Stimulated activated CD4-positive, alpha-beta T cell treated with anti-CD3 and anti-CD28 coated beads, Interleukin-1b, Interleukin-23, amount 100 ng/mL, for 48 hours (primary cell): ENCODE results near the gene SORCS2.

Experiments used
- DNase-seq: peaks from one replicate; pipeline ENCODE4 v3.0.0-alpha.2; 2020

The SORCS2 gene

DNA sequence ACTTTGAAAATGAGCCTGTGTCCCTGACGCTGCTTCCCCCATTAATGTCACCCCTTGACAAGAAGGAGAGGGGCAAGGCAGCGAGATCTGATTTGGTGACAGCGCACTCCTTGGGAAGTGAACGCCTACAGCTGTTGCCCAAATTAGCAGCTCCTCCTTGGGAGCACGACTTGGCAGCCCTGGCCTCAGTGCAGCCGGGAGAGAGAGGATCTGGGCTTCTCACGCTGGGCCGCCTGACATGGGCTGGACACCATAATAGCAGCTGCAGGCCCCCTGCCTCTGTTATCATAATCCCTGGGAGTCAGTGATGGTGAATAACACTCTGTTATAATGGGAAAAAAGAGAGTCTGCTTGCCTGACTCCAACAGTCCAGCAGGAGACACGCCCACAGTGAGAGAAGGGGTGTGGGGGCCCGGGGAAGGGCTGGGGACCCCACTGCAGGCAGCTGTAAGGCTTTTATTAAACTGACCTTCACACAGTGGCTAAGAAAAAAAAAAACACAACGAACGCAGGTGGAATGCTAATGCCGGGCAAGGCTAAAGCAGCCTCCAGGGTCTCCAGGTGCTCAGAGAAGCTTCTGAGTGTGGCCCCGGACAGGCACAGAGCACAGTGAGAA, 169.1 kb downstream of the SORCS2 start:
- DNase-seq: no peak

DNA sequence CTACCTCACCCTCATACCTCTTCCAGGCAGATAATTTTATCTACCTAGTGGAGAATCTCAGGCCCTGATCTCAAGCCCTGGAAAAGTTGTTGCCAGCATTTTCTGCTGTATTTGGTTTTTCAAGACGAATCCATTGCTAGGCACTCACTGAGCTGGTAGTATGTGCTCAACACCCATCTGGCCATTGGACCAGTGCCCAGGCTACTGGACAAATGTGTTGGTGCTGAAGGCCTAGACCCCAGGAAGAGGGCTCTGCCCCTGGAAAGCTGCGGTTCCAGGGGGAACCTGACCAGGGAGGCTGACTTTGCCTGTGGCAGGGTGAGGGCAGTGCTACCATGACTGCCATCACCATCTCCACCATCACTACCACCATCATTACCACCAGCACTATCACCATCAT, 170.0 kb downstream of the SORCS2 start:
- no peak for DNase-seq

DNA sequence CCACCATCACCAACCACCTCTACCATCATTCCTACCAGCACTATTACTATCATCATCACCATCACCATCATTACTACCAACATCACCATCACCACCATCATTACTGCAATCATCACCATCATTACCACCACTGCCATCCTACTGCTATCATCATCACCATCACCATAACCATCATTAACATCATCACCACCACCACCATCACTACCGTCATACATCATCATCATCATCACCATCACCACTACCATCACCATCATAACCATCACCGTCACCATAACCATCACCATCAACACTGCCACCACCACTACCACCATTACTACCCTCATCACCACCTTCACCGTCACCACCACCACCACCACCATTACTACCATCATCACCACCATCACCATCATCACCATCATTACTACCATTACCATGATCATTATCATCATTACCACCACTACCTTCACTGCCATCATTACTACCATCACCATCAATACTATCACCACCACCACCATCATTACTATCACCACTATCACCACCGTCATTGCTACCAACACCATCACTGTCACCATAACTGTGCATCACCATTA, 170.6 kb downstream of the SORCS2 start:
- no peak for DNase-seq

DNA sequence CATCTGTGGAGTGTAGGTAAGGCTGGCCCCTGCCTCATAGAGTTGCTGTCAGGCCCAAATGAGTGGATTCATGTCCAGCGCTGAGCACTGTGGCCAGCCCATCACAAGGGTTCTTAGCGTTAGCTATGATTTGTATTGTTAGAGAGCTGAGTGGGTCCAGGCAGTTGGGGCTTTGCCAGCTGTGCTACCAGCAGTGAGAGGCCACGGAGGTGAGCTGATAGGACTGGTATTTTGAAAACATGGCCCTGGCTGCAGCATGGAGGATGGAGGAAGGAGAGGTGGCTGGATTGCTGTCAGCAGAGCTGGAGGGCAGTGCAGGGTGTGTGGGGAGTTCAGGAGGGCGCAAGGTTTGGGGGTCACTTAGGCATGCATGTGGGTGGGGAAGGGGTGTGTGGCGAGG, 172.6 kb downstream of the SORCS2 start:
- no peak for DNase-seq

DNA sequence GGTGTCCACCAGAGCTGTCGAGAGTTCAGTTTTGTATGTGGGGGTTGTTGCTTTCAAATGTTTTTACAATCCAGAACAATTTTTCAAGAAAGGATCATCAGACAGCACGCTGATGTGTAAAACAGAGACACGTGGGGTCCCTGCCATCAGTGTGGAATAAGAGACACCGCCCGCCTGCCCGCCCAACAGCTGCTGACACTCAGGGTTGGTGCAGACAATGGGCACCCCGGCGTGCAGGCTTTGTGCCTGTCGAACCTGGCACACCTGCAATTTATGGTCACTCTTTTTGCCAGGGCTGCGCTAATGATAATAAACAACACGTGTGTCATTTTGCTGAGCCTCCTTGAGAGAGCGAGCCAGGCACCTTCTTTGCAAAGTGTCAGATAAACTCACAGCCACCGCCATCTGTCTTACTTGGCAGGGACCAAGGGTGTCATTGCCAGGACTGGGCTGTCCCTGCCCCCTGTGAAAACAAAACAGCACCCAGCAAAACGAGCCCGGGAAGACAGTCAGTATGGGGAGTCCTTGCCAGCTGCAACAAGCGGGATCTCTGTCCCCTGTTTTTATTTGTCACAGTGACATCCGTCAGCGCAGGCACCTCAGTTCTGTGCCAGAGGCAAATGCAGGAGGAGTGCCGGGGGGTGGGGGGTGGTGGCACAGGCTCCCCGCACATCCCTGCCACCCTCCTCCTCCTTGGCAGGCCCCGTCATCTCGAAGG, 173.3 kb downstream of the SORCS2 start:
- DNase-seq: no peak

DNA sequence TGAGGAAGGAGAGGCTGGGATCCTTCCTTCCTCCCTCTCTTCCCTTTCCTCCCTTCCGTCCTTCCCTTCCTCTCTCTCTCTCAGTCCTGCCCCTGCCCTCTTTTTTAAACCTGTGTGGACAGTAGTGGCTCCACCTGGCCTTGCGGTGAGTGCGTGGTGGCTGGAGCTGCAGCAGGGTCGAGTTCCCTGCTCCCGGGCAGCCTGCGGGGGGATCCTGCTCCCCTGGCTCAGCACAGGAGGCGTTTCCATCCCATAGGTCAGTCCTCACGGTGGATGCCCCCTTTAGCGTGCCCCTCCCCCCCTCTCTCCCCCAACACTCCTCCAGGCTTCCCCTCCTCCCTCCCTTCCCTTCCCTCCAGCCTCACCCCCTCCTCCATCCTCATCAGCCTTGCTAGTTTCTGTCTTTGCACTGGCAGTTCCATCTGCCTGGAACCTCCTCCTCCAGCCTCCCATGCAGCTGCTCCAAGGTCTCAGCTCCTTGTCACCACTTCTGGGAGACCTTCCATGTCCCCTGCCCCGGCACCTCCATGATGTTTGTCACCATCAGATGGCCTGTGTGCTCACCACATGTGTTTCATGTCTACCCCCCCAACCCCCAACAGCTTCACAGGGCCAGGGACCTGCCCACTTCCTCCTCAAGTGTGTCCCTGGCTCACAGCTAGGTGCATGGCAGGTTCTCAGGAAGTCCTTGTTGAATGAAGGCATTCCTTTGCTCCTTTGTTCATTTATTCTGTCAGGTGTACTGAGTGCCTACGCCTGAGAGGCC, 174.0 kb downstream of the SORCS2 start:
- no peak for DNase-seq

DNA sequence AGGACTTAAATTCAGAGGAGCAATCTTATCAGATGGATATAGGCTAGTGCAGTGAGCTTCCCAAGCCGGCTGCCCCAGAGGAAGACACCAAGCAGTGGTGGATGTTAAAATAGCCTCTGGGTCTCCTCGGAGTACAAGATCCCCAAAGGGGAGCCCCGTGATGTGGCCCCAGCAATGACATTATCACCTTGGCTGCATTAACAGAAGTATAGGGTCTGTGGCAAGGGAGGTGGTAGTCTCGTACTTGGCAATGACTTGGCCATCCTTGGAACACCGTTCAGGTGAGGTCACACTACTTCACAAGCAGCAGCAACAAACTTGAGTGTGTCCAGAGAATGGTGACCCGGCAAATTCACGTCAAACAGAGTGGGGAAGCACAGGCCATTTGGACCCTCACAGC, 174.6 kb downstream of the SORCS2 start:
- DNase-seq: no peak

DNA sequence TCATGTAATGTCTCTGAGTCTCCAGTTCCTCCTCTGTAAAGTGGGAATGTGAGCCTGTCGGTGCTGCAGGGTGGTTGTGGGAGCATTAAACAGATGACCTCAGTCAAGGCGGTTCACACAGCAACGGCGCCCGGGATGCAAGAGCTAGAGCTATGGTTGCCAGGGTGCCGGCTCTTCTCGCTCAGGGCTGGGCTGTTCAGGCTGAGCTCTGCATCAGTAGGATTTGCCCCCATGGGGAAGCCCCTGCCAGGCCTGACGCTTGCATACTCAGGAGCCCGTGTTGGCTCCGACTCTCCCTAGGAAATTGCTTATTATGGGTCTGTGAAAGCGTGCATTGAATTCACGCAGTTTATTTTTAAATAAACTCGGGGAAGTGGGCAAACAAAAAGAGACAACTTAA, 175.1 kb downstream of the SORCS2 start:
- DNase-seq: no peak

DNA sequence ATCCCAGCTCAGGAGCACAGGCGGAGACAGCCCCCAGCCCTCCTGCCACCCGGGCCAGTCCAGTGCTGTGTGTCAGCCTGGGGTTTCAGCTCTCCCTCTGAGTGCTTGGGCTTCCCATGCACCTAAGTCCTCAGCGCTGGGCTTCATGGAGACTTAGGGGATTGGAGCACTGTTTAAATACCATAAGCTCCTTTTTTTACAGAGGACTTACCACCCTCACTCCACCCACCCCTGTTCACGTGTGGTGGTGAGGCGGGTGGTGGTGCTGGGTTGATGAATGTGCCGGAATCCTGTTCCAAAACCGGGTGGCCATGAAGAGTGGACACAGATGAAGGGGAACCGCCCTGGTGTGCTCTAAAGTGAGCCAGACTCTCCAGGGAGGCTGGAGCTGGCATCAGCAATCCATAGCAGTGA, 175.5 kb downstream of the SORCS2 start:
- DNase-seq: no peak

DNA sequence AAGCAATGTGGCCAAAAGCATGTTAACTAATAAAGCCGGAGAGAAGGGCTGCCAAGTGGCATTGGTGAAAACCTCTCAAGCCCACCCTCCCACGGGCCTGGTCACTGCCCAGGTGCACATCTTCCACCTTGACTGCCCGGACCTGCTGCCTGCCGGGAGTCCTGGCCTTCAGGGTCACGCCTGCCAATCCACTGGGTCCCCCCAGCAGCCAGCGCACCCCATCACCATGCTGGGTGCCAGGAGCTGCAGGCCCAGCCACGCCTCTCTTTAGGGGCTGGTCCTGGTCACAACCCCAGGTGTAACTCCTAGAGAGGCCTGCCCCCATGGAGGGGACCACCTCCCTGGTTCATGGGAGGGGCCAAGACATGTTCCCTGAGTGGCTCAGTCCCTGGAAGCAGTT, 176.0 kb downstream of the SORCS2 start:
- no peak for DNase-seq

DNA sequence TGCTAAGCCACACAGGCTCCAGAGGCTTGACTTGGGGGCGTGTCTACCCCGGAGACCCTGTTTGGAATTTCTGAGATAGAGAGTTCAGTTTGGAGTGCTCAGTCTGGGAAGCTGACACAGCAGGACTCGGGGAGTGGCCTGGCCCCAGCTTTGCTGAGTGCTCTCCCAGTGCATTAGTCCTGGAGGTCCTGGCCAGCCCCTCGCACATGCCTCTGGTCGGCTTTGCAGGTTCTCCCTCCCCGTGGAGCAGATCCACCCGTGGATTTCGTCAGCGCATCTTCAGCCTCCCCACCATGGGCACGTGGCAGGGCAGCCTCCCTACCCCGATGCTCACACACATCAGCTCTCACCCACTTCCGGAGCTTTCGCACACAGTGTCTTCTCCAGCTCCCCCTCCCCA, 177.2 kb downstream of the SORCS2 start:
- DNase-seq: no peak

DNA sequence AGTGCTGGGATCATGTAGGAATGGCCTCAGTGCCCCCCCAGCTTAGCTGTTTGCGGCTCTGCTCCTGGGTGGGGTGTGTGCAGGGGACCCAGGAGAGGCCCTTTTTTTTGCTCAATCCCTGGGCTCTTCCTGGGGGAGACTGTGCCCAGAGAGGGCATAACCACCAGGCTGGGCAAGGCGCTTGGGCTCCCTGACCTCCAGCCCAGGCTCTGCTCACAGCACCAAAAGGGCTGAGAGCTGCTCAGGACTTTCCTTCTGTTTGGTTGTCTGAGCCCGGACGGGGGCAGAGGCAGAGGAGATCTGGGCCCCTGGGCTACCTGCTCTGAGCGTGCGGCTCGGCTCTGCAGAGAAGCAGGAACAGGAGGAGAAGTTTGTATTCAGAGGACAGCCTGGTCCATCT, 177.7 kb downstream of the SORCS2 start:
- DNase-seq: no peak

DNA sequence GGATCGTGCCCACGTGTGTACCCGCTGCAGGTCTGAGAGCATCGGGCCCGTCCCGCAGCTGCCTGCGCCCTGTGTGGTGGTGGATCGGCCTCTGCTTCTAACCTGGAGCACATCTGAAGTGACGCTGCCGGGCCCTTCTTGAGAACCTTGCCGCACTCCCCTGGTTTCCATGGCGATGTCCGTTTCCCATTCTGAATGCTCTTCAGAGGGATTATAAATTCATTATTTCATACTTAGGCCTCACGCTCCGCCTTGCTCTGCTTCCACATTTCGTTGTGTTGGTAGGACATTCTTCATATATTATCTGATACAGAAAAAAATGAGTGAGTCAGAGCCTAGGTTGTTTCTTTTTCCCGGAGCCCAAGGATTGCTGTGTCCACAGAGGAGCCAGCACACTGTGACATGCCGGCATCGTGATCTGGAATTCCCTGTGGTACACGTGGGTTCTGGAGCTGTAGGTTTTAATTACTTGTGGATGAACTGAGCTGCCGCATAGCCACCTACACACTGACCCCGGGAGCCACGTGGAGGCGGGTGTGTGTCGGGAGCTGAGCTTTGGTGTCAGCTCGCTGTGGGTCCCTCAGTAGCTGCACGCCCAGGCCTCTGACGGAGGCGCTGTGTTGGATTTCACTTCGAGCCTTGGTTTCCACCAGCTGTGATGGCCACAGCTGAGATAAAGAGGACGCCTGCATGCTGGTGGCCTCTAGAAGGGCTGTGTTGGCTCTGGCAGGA, 179.0 kb downstream of the SORCS2 start:
- no peak for DNase-seq

DNA sequence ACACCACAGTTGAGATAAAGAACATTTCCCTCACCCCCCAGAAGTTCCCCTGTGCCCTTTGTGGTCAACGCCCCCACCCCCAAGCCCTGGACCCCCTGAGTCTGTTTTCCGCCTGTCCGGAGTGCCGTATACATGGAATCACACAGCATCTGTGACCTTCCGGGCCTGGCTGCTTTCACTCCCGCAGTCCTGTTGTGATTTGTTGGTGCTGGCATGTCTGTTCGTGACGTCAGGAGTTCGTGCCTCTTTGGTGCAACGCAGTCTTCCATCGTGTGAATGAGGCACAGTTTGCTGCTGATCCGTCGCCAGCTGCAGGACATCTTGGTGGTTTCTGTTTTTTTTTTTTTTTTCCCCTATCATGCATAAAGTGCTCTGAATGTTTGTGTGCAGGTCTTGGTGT, 180.3 kb downstream of the SORCS2 start:
- DNase-seq: no peak

DNA sequence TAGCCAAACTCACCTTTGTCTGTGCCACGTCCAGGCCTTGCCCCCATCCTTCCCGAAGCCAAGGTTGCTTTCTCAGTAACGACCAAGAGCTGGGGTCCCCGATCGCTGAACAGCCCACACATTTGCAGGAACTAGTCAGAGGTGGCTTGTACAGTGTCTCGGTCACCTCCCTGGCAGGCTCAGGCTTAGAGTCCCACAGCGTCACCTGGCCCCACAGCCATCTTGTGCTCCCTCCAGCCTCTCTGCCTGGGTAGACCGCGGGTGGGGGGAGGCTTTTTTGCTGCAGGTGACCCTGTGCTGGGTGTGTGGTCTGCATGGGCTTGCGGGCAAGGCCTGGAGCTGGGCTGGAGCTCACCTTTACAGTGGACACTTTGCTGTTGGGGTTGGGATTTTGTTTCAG, 182.2 kb downstream of the SORCS2 start:
- DNase-seq: no peak

DNA sequence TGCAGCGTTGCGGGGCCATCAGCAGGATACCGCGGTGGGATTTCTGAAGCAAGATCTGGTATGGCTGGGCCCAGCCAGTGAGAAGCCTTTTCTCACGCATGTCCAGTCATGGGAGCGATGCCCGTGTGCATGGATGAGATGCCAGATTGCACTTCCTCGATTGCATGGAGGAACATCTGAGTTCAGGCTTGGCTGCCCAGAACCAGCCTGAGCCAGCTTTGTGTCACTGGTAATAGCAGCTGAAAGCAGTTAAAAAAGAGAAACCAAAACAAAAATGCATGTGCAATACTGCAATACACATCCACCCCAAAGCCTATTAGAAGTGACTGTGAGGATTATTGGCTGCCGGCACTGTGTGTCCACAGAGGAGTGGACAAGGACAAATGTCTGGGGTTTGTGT, 183.1 kb downstream of the SORCS2 start:
- no peak for DNase-seq

DNA sequence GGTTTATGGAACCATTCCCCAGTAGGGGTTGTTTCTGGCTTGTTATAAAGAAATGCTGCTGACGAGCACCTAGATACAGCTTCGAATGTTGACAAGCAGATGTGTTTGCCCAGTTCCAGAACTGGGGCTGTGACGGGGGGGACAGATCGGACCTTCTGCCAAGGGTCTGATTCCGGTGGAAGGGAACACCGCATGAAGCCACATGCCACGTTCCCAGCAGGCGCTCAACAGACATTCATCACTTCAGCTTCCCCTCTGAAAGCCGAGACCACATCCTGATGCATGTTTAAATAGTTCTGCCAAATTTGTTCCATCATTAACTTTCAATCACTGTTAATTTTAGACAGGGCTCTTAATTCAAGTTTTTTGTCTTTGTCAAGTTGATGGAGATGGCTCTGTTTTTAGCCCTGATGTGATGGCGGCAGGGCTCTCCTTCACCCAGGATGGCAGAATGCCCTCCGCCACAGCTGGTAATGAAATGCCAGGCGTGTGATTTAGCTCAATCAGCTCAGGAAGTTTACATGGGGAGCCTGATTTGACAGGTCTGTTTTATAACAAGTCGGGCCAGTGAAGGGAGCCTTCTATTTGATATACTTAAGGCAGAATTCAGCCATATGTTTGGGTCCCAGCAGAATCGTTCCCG, 185.0 kb downstream of the SORCS2 start:
- DNase-seq: no peak

DNA sequence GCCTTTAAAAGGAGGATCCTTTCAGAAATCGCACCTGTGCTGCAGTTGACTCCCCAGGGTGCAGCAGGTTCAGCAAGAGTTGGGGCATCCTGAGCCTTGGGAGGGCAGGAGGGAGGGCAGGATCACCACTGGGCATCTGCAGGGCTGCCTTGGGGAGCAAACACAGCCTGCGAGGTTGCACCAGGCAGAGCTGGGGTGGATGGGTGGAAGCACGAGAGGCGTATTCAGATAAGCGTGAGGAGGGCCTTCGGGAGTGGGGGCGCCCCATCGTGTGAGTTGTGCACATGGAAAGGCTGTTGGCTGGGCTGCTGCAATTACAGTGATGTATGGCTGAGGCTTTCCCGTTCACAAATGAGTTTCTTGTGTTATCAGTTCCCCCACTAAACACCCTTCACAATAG, 186.8 kb downstream of the SORCS2 start:
- no peak for DNase-seq

DNA sequence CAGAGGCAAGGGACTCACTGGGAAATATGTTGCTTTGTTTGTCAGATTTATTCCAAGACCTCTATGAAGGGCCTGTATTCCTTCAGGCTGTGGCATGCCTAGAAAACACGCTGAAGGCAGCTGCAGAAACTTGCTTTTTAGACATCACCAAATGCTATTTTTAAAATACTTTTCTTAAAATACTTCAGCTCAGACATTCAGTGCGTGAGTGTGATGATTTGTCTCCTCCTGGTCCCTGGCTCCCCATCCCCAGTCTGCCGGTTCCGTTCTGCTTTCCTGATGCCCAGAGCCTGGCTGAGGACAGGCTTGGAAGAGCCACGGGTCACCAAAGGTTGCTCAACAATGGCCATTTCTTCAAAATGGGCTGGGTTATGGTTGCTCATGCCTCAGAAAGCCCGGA, 187.4 kb downstream of the SORCS2 start:
- DNase-seq: no peak

DNA sequence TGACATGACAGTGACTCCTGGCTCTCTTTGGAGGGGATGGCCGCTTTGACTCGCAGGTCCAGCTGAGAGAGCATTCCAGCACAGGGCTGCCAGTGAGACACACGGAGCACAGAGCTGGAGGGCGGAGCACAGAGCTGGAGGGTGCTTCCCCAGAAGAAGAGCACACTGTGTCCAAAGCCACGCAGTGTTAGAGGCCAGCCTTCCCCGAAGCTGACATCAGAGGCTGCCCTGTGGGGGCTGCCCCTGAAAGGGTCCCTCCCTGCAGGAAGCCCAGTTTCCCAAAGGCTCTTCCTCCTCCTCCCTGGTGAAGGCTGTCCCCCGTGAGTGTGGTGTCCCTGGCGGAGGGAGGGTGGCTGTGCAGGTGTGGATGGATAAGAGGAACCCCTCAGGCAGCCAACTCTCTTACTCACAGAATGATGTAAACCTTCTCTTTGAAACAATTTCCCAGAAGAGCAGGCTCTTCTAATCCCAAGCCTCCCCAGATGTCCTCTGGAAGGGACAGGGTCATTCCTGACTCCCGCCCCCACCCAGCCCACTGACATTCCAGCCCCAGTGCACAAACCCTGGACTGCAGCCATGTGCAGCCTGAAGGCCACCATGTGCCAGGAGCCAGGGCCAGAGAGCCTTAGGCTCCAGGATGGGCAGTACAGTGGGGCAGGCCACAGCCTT, 189.0 kb downstream of the SORCS2 start:
- DNase-seq: no peak

DNA sequence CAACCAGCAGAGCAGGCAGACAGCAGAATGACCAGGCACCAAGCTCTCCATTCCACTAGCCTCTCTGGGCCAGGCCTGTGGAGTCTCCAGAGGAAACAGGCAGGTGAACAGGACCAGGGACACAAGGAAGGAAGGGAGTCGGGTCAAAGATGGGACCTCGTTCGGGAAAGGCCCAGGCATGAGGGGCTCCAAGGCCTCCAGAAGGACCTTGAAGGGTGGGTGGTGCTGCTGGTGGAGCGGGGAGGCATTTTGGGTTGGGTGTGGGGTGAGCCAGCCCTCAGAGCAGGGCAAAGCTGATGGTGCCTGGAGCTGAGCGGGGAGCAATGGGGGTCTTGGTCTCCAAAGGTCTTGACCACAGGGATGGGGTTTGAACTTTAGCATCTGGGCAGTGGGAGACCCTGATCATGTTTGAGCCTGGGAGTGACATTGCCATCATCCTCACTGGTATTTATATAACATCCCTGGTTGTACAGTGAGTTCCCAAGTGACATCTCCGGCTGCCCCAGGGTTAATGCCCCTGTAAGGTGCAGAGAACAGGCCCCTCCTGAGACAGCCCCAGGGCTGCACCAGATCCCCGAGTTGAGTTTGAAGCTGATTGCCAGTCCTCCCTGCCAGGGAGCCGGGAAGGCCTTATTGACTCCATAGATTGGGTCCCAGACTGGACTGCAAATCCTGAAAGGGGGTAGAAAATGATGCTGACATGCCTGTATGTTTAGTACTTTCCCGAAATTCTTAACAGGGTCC, 189.7 kb downstream of the SORCS2 start:
- no peak for DNase-seq
